NCI-H1105 treated with DMSO at 0.1 percent for 48 hours (cell line): Measurements from ENCODE around the gene RAB21.
"Not testable (repeated sequence)": the region's sequence is repeated elsewhere in the genome, so short reads cannot be mapped to it uniquely, and the experiment has no call there.

Source experiments
- DNase-seq: peaks from one replicate; lab custom pipeline; 2025; lab: John Stamatoyannopoulos, UW

The RAB21 gene

DNA sequence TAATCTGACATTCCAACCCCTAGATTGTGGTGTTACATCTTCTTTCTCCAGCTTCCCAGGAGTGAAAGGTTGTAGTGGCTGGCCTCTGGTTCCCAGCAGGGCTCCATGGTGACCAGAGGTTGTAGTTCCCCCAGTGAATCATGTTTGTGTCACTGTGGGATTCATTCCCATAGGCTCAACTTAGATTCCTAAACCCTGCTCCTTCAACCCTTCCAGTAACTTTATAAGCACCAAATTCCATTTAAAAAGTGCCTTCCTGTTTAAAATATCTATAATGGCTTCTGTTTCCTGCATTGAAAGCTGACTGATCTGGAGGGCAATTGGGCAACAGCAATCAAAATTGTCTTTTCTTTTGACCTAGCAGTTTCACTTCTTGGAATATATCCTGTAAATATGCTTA is 44.4 kb downstream of the RAB21 start:
- no peak for DNase-seq

DNA sequence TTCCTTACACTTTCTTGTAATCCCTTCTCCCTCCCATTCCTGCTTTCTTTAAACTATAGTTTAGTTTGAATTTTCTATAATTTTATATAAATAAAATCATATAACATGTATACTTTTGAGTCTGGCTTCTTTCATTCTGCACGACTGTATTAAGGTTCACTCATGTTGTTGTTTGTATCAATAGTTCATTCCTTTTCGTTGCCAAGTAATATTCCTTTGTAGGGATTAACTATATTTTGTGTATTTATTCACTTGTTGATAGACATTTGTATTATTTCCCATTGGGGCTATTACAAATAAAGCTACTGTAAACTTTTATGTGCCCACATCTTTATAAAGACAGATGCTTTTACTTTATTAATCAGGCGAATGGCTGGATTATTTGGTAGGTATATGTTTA is 45.5 kb downstream of the RAB21 start:
- no peak for DNase-seq

DNA sequence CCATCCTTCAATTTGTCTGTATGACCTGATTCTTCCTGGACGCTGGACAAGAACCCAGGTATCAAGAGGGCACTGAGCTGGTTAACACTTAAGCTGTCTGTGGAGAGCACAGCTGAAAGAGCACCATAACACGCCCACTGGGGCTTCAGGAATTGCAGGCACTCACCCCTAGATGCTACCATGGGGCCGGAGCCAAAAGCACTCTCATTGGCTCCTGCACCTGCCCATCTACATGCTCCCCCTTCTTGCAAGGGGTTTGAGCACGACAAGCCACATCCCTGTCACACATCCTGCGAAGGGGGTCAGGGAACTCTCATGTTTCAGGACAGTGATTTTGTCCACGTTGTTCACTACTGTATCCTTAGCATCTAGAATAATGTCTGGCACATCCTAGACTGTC is 49.8 kb downstream of the RAB21 start:
- DNase-seq: no peak

DNA sequence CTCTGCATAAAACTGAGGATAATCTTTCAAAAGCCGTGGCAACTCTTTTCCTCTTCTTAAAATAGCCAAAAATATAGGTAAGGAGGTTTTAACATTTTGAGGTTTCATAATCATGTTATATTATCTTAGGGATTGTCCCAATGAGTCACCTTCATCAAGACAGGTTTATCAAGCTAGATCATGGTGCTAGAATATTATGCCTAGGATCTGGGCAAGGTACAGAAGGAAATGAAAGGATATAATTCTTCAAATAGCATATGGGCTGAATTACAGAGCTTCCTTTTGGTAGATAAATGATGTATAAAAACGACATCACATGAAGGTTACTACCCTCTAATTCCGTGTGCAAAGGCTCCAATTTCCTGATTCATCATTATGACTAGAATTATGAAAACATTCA is 56.3 kb downstream of the RAB21 start:
- DNase-seq: no peak

DNA sequence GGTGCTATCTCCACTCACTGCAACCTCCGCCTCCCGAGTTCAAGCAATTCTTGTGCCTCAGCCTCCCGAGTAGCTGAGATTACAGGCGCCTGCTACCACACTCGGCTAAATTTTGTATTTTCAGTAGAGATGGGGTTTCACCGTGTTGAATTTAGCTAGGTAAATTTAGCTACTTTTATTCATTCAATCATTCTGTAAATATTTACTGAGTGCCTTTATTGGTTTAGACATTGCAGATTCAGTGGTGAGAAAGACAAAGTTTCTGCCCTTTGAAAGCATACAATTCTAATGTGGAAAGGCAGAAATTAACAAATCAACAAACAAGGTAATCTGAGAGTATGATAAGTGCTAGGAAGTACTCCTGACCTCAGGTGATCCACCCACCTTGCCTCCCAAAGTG is 60.6 kb downstream of the RAB21 start:
- DNase-seq: not testable (repeated sequence)

DNA sequence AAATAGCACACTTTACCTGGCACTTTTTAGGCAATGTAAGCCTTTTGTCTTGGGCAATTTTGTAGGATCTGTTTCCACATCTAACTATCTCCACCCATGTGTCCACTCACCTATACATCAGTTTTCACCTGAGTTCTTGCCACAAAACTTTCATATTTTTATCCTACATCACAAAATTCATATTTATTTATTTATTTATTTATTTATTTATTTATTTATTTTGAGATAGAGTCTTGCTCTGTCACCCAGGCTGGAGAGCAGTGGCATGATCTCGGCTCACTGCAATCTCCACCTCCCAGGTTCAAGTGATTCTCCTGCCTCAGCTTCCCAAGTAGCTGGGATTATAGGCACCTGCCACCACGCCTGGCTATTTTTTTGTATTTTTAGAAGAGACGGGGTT is 67.4 kb downstream of the RAB21 start:
- DNase-seq: not testable (repeated sequence)

DNA sequence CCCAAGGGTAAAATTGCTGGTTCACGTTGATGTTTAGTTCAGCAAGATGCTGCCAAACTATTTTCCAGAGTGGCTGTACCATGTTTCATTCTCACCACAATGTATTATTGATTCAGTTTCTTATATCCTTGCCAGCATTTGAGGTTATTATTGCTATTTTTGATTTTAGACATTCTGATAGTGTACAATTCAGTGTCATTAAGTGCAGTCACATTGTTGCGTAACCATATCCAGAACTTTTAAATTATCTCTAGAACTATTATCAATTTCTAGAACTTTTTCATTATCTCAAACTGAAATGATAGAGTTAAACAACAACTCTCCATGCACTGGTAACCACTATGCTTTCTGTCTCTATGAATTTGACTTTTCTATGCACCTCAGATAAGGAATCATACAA is 74.2 kb downstream of the RAB21 start:
- DNase-seq: no peak

DNA sequence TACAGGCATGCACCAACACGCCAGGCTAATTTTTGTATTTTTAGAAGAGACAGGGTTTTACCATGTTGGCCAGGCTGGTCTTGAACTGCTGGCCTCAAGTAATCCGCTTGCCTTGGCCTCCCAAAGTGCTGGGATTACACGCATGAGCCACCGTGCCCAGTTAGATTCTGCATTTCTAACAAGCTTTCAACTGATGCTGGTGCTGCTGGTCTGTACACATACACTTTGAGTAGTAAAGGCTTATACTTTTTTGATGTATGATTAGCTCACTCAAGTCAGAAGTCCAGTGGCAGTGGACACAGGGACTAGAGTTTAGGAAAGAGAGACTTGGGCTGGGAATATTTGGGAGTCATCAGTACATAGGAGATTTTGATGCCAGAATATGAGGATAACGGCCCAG is 82.7 kb downstream of the RAB21 start:
- DNase-seq: no peak

DNA sequence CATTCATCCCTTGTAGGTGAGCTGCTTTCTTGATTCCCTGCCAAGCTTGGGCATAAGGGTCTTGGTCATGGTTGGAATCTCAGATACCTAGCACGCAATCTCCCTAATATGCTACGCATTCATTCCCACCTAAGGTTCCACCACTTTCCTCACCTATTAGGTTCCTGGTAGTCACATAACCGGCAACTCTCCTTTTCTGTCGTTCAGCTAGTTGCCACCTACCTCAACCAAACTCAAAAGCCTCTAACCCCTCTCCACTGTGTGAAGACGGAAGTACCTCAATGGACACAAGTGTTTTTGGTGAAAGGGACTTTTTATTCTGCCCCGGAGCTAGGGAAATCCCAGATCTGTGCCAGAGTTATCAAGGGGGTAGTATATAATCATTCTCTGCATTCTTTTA is 83.6 kb downstream of the RAB21 start:
- DNase-seq: no peak

DNA sequence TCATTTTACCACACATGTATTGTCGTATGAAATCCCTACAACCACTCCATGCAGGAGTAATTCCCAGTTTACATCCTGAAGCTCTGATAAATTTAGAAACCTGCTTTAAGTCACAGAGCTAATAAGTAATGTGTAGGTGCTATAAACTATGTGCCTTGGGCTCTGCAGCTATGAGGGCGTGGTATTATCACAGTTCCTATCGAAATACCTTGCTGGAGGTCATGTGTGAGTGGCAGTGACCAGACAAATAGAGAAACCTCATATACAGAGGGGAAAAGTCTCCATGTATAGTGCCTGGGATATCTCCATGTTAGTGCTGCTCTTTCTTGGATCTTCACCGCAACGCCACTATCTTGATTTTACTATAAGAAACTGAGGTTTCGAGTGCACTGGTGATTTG is 84.0 kb downstream of the RAB21 start:
- DNase-seq: no peak

DNA sequence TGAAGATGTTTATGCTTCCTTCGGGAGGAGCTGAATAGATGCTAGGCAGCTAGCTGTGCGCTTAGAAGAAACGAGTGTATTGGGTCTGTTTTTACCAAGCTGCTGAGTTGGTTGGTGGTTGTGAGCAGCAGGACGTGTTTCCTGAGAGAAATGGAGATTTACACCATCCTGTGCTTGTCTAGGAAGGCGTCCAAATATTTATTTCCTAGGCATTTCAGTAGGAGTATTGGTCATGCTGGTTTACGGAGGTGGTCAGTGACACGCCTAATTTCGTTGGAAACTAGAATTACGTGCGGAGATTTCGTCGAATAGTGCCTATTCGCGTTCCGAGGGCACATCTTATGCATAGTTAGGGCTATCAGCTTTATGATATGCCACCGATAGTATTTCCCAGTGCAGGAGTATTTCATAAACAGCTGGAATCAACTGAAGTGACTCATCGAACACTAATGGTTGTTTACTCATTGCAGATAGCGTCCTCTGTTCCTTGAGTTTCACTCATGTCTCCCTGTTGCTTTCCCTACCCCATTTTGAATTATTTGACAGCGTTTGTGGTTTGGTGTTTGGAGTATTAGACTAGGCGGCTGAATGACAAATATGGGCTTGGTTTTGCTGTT is 85.7 kb downstream of the RAB21 start:
- DNase-seq: no peak

DNA sequence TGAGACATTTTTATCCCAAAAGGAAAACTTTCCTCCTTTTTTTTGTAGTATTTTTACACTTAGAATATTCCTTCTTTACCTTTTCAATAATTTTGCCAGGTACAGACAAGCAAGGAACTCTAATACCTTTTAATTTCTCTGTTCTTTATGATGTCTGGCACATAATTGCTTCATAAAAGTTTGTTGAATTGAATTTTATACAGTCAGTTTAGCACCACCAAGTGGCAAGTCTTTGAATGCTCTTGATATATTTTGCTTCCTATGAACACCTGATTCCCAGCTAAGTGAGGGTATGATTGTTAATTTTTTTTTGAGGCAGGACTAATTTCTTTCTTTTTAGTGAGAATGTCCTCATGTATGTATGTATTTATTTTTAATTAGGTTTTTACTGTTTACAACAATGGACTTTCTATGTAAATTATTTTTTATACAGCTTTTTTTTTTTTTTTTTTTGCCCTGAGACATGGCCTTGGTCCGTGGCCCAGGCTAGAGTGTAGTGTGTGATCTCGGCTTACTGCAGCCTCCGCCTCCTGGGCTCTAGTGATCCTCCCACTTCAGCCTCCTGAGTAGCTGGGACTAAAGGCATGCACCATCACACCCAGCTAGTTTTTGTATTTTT is 91.8 kb downstream of the RAB21 start:
- DNase-seq: peak; percentile 23

DNA sequence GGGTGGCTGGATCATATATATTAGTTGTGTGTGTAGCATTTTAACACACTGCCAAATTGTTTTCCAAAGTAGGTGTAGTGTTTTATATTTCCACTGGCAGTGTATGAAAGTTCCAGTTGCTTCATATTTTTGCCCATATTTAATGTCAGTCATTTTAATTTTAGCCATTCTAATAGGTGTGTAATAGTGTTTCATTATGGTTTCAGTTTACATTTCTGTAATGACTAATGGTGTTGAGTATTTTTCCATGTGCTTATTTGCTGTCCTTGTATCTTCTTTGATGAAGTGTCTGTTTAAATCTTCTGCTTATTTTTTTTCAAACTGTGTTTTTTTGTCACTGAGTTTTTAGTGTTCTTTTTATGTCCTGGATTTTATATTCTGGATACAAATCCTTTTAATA is 93.5 kb downstream of the RAB21 start:
- DNase-seq: no peak

DNA sequence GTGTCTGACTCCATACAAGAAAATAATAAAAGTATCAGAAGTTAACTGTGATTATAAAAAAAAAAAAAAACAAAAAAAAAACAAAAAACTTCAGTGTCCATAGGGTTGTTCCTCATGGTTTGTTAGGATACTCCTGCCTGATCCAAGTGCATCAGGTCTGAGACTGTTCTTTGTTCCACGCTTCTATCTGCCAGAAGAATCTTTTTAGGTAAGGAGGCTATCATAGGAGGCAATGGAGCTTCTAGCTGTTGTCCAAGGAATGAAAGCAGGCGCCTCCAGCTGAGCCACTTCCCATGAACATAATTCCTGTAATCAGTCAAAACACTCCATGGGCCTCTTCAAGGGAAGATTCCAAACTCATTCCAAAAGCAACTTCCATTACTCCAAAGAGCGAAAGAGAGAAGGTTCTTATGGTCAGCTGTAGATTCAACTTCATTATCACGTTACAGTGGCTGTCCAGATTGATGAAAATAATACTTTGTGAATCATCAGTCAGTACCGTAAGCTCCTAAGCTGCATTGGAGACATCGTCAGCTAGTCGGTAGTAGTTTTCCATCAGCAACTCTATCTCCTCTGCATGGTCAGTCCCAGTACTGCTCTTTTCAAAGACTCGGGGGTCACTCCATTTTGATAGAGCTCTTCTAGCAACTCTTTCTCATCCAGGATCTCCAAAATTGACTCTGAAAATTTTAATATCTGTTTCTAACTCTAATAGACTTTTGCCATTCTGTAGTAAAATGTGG is 94.6 kb downstream of the RAB21 start:
- no peak for DNase-seq
